Small intestine (tissue), 7 donors: ENCODE data around the gene PRELID1. TPM values are rescaled to one million over a fixed set of nuclear protein-coding genes. Genes with fewer than 3 reads are reported as not detected.

Source experiments
- DNase-seq, 2 donors: peaks; one replicate each; pipeline versions ENCODE4 v3.0.0 to v3.0.0-alpha.2; 2013
- FAIRE-seq: peaks from 2 replicates; lab custom pipeline; 2012; peaks lifted over from hg19 to GRCh38; lab: Jason Lieb, UNC
- H3K27ac ChIP-seq, 3 donors: one replicate each; pipeline ENCODE4 v1.5.1; 2013; ENCODE audit warnings: low read length in 2 of 3, mild to moderate bottlenecking in 2 of 3, control low read depth in 1 of 3, inconsistent platforms in 1 of 3, low read depth in 1 of 3, moderate library complexity in 1 of 3
- H3K27me3 ChIP-seq, 3 donors: one replicate each; pipeline ENCODE4 v1.6.1; 2013; ENCODE audit warnings: low read length in 3 of 3, inconsistent platforms in 1 of 3; ENCODE audit not compliant: control insufficient read depth in 3 of 3, insufficient read depth in 3 of 3
- H3K36me3 ChIP-seq, 3 donors: one replicate each; pipeline ENCODE4 v1.6.1; 2013; ENCODE audit warnings: low read length in 3 of 3, inconsistent platforms in 1 of 3, low read depth in 1 of 3, mild to moderate bottlenecking in 1 of 3, moderate library complexity in 1 of 3; ENCODE audit not compliant: control insufficient read depth in 3 of 3, insufficient read depth in 2 of 3
- H3K4me1 ChIP-seq, 3 donors: one replicate each; pipeline ENCODE4 v1.6.1; 2013; ENCODE audit warnings: low read length in 2 of 3, inconsistent platforms in 1 of 3, low read depth in 1 of 3, mild to moderate bottlenecking in 1 of 3, moderate library complexity in 1 of 3; ENCODE audit not compliant: control insufficient read depth in 3 of 3, insufficient read depth in 2 of 3
- H3K4me3 ChIP-seq, 3 donors: one replicate each; pipeline ENCODE4 v1.5.1; 2013; ENCODE audit warnings: low read length in 3 of 3, control low read depth in 1 of 3, inconsistent platforms in 1 of 3, low read depth in 1 of 3, mild to moderate bottlenecking in 1 of 3, moderate library complexity in 1 of 3
- H3K9me3 ChIP-seq, 2 donors: one replicate each; pipeline ENCODE4 v1.6.1; 2013; ENCODE audit warnings: low read depth in 1 of 2, low read length in 1 of 2; ENCODE audit not compliant: control insufficient read depth in 2 of 2, insufficient read depth in 1 of 2
- WGBS, 3 donors: extraction: QIAGEN DNeasy Blood & Tissue Kit; methylation state at CpG; one replicate each; pipeline ENCODE4 v1.1.7; 2013; 5-methylcytosine and 5-hydroxymethylcytosine counted together
- polyA plus RNA-seq, 4 donors: library from polyadenylated mRNA; stranded (reverse) in 3 of 4; unstranded in 1 of 4; fragments of 200-250 nt in 3 of 4; fragments of 120-200 nt in 1 of 4; gene quantifications; one replicate each; pipeline versions ENCODE4 v1.2.1 to v1.2.3, GENCODE V29; 2013
- donor health status: healthy with polysubstance abuse.
- donor health status: control.
- donor health status: control.
- donor health status: Bipolar disorder and iron deficiency.
- donor health status: healthy.

PRELID1 gene
- polyA plus RNA-seq, 4 donors = 278 to 457 (median 339) TPM

GRCh38 chr5:177312649-177313181, 9.1 kb downstream of the PRELID1 start:
- peak; percentile 82 to 84 for DNase-seq
- WGBS, 3 donors = 2 to 6% (median 2%) methylated on average over 19 of the region's 19 CpGs

GRCh38 chr5:177313561-177314259, 10.1 kb downstream of the PRELID1 start:
- DNase-seq (no peak), FAIRE-seq (no peak)
- H3K27ac ChIP-seq = no peak overlapping the region
- no peak overlapping the region for H3K4me3 ChIP-seq
- H3K9me3 ChIP-seq = no peaks in the 10 kb centered on the region
- peaks cover 0 to 41% (median 0%) of the 10 kb centered on the region in 3 donors for H3K36me3 ChIP-seq
- WGBS, 3 donors = 90 to 91% (median 91%) methylated on average over 15 of the region's 15 CpGs
- H3K4me1 ChIP-seq = peaks cover 3 to 28% (median 3%) of the 10 kb centered on the region in 3 donors
- H3K27me3 ChIP-seq = no peaks in the 10 kb centered on the region

More at GRCh38 chr5:177312649-177313181, 9.1 kb downstream of the PRELID1 start:
- Histone ChIP-seq H3K4me1 (peaks cover 3 to 28% (median 3%) of the 10 kb centered on the region in 3 donors), H3K36me3 (peaks cover 0 to 50% (median 0%) of the 10 kb centered on the region in 3 donors), H3K27ac (peak overlapping the region in 2 of 3 donors; percentile 6 to 83), H3K27me3 (no peaks in the 10 kb centered on the region), H3K4me3 (peak overlapping the region in 2 of 3 donors; percentile 12 to 33), H3K9me3 (no peaks in the 10 kb centered on the region)
- no peak for FAIRE-seq

- Histone ChIP-seq H3K4me1 (peaks cover 3 to 28% (median 3%) of the 10 kb centered on the region in 3 donors), H3K9me3 (no peaks in the 10 kb centered on the region), H3K4me3 (no peak overlapping the region), H3K27ac (no peak overlapping the region), H3K36me3 (peaks cover 0 to 32% (median 0%) of the 10 kb centered on the region in 3 donors), H3K27me3 (no peaks in the 10 kb centered on the region)
- DNase-seq (no peak), FAIRE-seq (no peak)
- 88 to 92% (median 91%) methylated on average over 14 to 18 of the region's 18 CpGs for WGBS, 3 donors
Measured at GRCh38 chr5:177314376-177315342, 11.1 kb downstream of the PRELID1 start.

GRCh38 chr5:177315411-177315810, 11.8 kb downstream of the PRELID1 start:
- Histone ChIP-seq H3K4me1 (peaks cover 3 to 22% (median 3%) of the 10 kb centered on the region in 3 donors), H3K27me3 (no peaks in the 10 kb centered on the region), H3K4me3 (no peak overlapping the region), H3K36me3 (peaks cover 0 to 33% (median 0%) of the 10 kb centered on the region in 3 donors), H3K9me3 (no peaks in the 10 kb centered on the region), H3K27ac (no peak overlapping the region)
- no peak for FAIRE-seq
- DNase-seq = no peak
- 90 to 97% (median 93%) methylated on average over 7 of the region's 7 CpGs for WGBS, 3 donors

- H3K27me3 ChIP-seq = no peaks in the 10 kb centered on the region
- no peaks in the 10 kb centered on the region for H3K9me3 ChIP-seq
- H3K36me3 ChIP-seq = peaks cover 0 to 33% (median 0%) of the 10 kb centered on the region in 3 donors
- DNase-seq (no peak), FAIRE-seq (no peak)
- no peak overlapping the region for H3K27ac ChIP-seq
- H3K4me1 ChIP-seq = peaks cover under 1 to 16% (median 3%) of the 10 kb centered on the region in 3 donors
- H3K4me3 ChIP-seq = no peak overlapping the region
- WGBS, 3 donors = 73 to 95% (median 86%) methylated on average over 3 of the region's 3 CpGs
Measured at GRCh38 chr5:177316005-177316404, 12.4 kb downstream of the PRELID1 start.

- Histone ChIP-seq H3K9me3 (no peaks in the 10 kb centered on the region), H3K4me3 (no peak overlapping the region), H3K27me3 (no peaks in the 10 kb centered on the region), H3K36me3 (peaks cover 0 to 31% (median 0%) of the 10 kb centered on the region in 3 donors), H3K27ac (peak overlapping the region in 1 of 3 donors; percentile 21), H3K4me1 (peaks cover 0 to 3% (median 0%) of the 10 kb centered on the region in 3 donors)
- 15 to 31% (median 31%) methylated on average over 7 of the region's 7 CpGs for WGBS, 3 donors
- DNase-seq (peak; percentile 86 to 89), FAIRE-seq (no peak)
Measured at GRCh38 chr5:177317959-177318377, 14.4 kb downstream of the PRELID1 start.

- Histone ChIP-seq H3K9me3 (no peaks in the 10 kb centered on the region), H3K27me3 (no peaks in the 10 kb centered on the region), H3K4me1 (peaks cover 0 to 2% (median 0%) of the 10 kb centered on the region in 3 donors), H3K4me3 (no peak overlapping the region), H3K36me3 (peaks cover 0 to 30% (median 0%) of the 10 kb centered on the region in 3 donors), H3K27ac (no peak overlapping the region)
- FAIRE-seq = no peak
- no peak for DNase-seq
- 91 to 93% (median 92%) methylated on average over 14 of the region's 14 CpGs for WGBS, 3 donors
Measured at GRCh38 chr5:177319913-177320588, 16.5 kb downstream of the PRELID1 start.
